Fibroblast of lung (primary cell): Measurements from ENCODE around the gene C1QTNF8. TPM values are rescaled to one million over a fixed set of nuclear protein-coding genes. Genes with fewer than 3 reads are reported as not detected.

Experiments
- DNase-seq, 2 donors: peaks; one replicate each; pipeline versions ENCODE4 v3.0.0 to v3.0.0-alpha.2; 2010; ENCODE audit warnings: low read depth in 2 of 2
- H2AFZ ChIP-seq: 2 replicates; pipeline ENCODE4 v1.5.1; 2012; ENCODE audit warnings: low read length, control low read depth, inconsistent platforms
- H3K27ac ChIP-seq: 2 replicates; pipeline ENCODE4 v1.5.1; 2011; ENCODE audit warnings: low read length, control low read depth; ENCODE audit not compliant: insufficient read depth
- H3K27me3 ChIP-seq: 2 replicates; pipeline ENCODE4 v1.5.1; 2011; ENCODE audit warnings: mild to moderate bottlenecking, low read length; ENCODE audit not compliant: control insufficient read depth, insufficient read depth
- H3K36me3 ChIP-seq: 2 replicates; pipeline ENCODE4 v1.5.1; 2011; ENCODE audit warnings: low read length; ENCODE audit not compliant: control insufficient read depth, insufficient read depth
- H3K4me1 ChIP-seq: 2 replicates; pipeline ENCODE4 v1.5.1; 2011; ENCODE audit warnings: low read length; ENCODE audit not compliant: control insufficient read depth, insufficient read depth; ENCODE audit errors: extremely low read depth
- H3K4me2 ChIP-seq: 2 replicates; pipeline ENCODE4 v1.5.1; 2011; ENCODE audit warnings: low read length, control low read depth; ENCODE audit not compliant: insufficient read depth; ENCODE audit errors: extremely low read depth
- H3K4me3 ChIP-seq, 4 experiments: fragments of 200-600 bp in 1 of 4; sonication (generic) in 1 of 4; replicated peaks in 1 of 4; 2 replicates each; pipeline ENCODE4 v1.5.1; 2011 to 2016; ENCODE audit warnings: low read length in 4 of 4, low read depth in 3 of 4, mild to moderate bottlenecking in 3 of 4, control low read depth in 2 of 4, inconsistent platforms in 1 of 4, mixed read lengths in 1 of 4; ENCODE audit not compliant: insufficient read depth in 1 of 4; ENCODE audit errors: control extremely low read depth in 1 of 4
- H3K79me2 ChIP-seq: 2 replicates; pipeline ENCODE4 v1.5.1; 2012; ENCODE audit warnings: mild to moderate bottlenecking, low read length, inconsistent platforms; ENCODE audit not compliant: control insufficient read depth, insufficient read depth
- H3K9ac ChIP-seq: 2 replicates; pipeline ENCODE4 v1.5.1; 2011; ENCODE audit warnings: mild to moderate bottlenecking, low read length, control low read depth; ENCODE audit not compliant: insufficient read depth
- H3K9me3 ChIP-seq: 2 replicates; pipeline ENCODE4 v1.5.1; 2012; ENCODE audit warnings: low read depth, low read length; ENCODE audit not compliant: control insufficient read depth, insufficient read depth
- H4K20me1 ChIP-seq: 2 replicates; pipeline ENCODE4 v1.5.1; 2011; ENCODE audit warnings: low read length; ENCODE audit not compliant: control insufficient read depth, insufficient read depth; ENCODE audit errors: extremely low read depth
- EZH2 ChIP-seq: IDR thresholded peaks from 2 replicates; pipeline ENCODE4 v1.5.1; 2012; ENCODE audit warnings: low read length, control low read depth, mild to moderate bottlenecking; ENCODE audit errors: missing control alignments
- polyA plus RNA-seq, 2 donors: library from polyadenylated mRNA; depleted of rRNA in 1 of 2; stranded (reverse) in 1 of 2; unstranded in 1 of 2; fragments of >200 nt; gene quantifications; 2 replicates each; pipeline ENCODE4 v1.2.1, GENCODE V29; 2011 to 2012; ENCODE audit warnings: missing spikeins in 1 of 2
- total RNA-seq: library from RNA; depleted of rRNA; stranded (reverse); fragments of >200 nt; gene quantifications from 2 replicates; pipeline ENCODE4 v1.2.1, GENCODE V29; 2014
- TF ChIP-seq, protein P1 (sequence below), 2 donors: IDR thresholded peaks in 1 of 2; conservative IDR thresholded peaks in 1 of 2; 1 replicate in 1 of 2; 2 replicates in 1 of 2; pipeline ENCODE4 v1.5.1; 2011 to 2012; ENCODE audit warnings: low read length in 2 of 2, control low read depth in 1 of 2, inconsistent platforms in 1 of 2, low read depth in 1 of 2, mild to moderate bottlenecking in 1 of 2

C1QTNF8 gene
- total and polyA plus RNA-seq, 2 donors (not counting 1 experiment from before 2014, with no cell fraction given): not detected

DNA sequence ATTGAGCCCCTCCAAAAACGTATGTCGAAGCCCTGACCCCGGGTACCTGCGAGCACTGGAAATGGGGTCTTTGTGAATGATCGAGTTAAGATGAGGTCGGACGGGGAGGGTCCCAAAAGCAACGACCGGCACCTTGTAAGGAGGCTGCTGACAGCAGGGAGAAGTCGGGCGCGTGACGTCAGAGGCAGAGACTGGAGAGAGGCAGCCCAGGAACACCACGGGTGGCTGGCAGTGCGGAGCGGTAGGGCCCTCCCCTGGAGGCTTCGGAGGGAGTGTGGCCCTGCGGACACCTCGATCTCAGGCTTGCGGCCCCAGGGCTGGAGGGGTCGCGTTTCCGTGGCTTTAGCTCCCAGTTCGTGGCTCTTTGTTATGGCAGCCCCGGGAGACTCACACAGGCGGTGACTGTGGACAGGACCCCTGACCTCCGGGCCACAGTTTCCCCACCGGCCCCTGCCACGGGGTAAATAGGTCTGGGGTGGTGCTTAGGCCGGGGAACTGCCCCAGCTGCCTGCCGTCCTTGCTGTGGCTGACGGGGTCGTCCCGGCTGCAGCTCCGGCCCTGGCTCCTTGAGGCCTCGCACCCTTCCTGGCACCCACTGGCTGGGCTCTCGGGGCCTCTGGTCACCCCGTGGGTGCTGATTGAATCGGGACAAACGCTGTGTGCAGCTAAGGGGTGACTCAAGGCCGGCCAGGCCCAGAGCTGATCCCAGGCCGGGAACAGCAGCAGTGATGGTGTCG is 34.1 kb downstream of the C1QTNF8 start:
- DNase-seq: no peak
- H3K4me3 ChIP-seq: no peak overlapping the region
- H3K4me2 ChIP-seq: no peak overlapping the region
- no peaks in the 10 kb centered on the region for H3K79me2 ChIP-seq
- TF ChIP-seq EZH2: no peak
- TF ChIP-seq, protein P1, sequence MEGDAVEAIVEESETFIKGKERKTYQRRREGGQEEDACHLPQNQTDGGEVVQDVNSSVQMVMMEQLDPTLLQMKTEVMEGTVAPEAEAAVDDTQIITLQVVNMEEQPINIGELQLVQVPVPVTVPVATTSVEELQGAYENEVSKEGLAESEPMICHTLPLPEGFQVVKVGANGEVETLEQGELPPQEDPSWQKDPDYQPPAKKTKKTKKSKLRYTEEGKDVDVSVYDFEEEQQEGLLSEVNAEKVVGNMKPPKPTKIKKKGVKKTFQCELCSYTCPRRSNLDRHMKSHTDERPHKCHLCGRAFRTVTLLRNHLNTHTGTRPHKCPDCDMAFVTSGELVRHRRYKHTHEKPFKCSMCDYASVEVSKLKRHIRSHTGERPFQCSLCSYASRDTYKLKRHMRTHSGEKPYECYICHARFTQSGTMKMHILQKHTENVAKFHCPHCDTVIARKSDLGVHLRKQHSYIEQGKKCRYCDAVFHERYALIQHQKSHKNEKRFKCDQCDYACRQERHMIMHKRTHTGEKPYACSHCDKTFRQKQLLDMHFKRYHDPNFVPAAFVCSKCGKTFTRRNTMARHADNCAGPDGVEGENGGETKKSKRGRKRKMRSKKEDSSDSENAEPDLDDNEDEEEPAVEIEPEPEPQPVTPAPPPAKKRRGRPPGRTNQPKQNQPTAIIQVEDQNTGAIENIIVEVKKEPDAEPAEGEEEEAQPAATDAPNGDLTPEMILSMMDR (conservative IDR thresholded peaks at IDR 0.05 in 1 of 2, IDR thresholded peaks at IDR 0.05 in 1 of 2; ENCODE audit: low read depth in 1 of 2, low read length in 2 of 2): no peak
- H3K27ac ChIP-seq: no peak overlapping the region
- no peaks in the 10 kb centered on the region for H3K4me1 ChIP-seq
- H3K9me3 ChIP-seq: no peaks in the 10 kb centered on the region
- H2AFZ ChIP-seq: no peak overlapping the region
- H3K9ac ChIP-seq: no peak overlapping the region
- H3K36me3 ChIP-seq: no peaks in the 10 kb centered on the region
- H4K20me1 ChIP-seq: no peaks in the 10 kb centered on the region
- H3K27me3 ChIP-seq: no peaks in the 10 kb centered on the region

DNA sequence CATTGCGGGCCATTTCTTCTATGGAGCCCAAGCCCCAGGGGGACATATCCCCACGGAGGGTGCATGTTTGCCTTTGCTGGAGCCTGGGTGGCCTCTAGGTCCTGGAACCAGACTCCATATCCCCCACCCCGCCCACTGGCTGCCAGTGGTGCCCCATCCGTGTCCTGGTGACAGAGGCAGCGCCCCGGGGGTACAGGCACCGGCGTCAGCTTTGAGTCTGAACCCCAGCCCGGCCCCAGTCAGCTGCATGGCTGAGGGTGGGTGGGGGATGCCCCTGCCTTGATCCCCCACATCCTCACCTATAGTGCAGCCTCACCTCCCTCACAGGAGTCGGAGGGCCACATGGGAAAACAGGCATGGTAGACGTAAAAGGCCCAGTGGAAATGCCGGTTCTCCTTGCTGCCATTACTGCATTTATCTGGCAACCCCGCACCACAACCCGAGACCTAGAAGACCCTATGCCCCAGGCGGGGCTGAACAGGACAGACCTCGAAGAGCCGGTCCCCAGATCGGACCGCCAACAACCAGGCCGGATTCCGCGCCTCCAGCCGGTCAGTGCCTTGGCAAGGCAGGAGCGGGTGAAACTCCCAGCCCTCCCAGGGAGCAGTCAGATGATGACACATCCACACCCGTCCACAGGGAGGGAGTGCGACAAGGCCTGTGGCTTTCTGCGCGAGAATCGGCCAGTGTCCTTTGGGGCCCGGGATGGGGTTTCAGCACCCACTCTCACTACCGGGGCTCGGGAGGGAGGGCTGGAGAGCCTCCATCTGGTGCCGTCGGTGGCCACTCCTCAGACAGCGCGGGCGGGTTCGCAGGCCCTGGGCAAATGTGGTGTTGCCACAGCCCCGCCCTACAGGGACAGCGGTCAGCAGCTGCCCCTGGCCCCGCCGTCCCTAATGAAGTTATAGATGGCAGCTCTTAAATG is 35.4 kb downstream of the C1QTNF8 start:
- H3K4me3 ChIP-seq: no peak overlapping the region
- no peak for DNase-seq
- H3K27me3 ChIP-seq: no peaks in the 10 kb centered on the region
- H4K20me1 ChIP-seq: no peaks in the 10 kb centered on the region
- H3K36me3 ChIP-seq: no peaks in the 10 kb centered on the region
- H3K9me3 ChIP-seq: no peaks in the 10 kb centered on the region
- H3K27ac ChIP-seq: no peak overlapping the region
- H2AFZ ChIP-seq: no peak overlapping the region
- TF ChIP-seq, protein P1 (conservative IDR thresholded peaks at IDR 0.05 in 1 of 2, IDR thresholded peaks at IDR 0.05 in 1 of 2; ENCODE audit: low read depth in 1 of 2, low read length in 2 of 2): no peak
- no peak for TF ChIP-seq EZH2
- no peaks in the 10 kb centered on the region for H3K4me1 ChIP-seq
- no peak overlapping the region for H3K9ac ChIP-seq
- no peak overlapping the region for H3K4me2 ChIP-seq
- H3K79me2 ChIP-seq: no peaks in the 10 kb centered on the region

DNA sequence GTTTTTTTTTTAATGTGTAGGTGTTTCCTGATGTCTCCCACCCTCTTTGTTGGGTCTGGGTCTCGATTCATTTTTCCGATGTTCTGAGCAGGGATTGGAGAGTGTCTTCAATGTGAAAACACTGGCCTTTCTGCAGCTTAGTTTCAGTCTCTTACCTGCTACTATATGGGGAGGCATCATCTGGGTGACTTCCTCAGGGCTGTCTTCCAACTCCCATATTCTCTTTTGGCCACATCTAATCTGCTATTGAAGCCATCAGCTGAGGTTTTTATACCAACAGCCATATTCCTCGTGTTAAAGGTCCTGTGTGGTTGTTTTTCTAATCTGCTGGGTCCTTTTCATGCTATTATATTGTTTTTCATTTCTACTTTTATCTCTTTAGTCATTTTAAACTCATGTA is 36.7 kb downstream of the C1QTNF8 start:
- Histone ChIP-seq H3K79me2 (no peaks in the 10 kb centered on the region), H4K20me1 (no peaks in the 10 kb centered on the region), H3K27ac (no peak overlapping the region), H3K4me3 (no peak overlapping the region), H3K9me3 (no peaks in the 10 kb centered on the region), H2AFZ (no peak overlapping the region), H3K4me1 (no peaks in the 10 kb centered on the region), H3K27me3 (no peaks in the 10 kb centered on the region), H3K9ac (no peak overlapping the region), H3K4me2 (no peak overlapping the region), H3K36me3 (no peaks in the 10 kb centered on the region)
- DNase-seq: no peak
- TF ChIP-seq EZH2: no peak
- TF ChIP-seq, protein P1 (conservative IDR thresholded peaks at IDR 0.05 in 1 of 2, IDR thresholded peaks at IDR 0.05 in 1 of 2; ENCODE audit: low read depth in 1 of 2, low read length in 2 of 2): no peak
